ENCODE data around the gene TRIP10.

DNA sequence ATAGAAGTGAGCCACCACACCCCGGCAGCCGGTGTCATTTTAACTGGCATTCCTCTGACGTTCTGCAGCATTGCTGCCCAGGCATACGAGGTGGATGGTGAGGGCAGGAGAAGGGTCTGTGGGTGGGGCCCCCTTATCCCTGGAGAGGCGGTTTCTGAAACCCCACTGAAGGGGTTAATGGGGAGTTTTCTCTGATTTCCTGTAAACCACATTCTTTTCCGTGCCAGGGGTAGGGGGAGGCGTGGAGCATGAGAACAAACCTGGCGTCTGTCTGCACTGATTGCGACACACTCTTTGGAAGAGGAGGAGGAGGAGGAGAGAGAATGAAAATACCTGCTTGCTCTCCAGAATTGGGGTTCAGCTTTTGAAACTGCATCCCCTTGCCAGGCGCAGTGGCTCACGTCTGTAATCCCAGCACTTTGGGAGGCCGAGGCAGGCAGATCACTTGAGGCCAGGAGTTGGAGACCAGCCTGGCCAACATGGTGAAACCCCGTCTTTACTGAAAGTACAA is 16.3 kb upstream of the TRIP10 start:
- TF ChIP-seq POLR2AphosphoS5 (IDR thresholded peaks at IDR 0.05; ENCODE audit: low read depth, low read length): no peak
- no peak for TF ChIP-seq POLR2A (IDR thresholded peaks at IDR 0.05; ENCODE audit: low read depth, low read length)
- TF ChIP-seq TAF1 (IDR thresholded peaks at IDR 0.05; ENCODE audit: borderline replicate concordance, low read depth, low read length): no peak
